Neural progenitor cell (in vitro differentiated cells): ENCODE measurements around the gene TP53BP2.

ENCODE experiments used
- EZH2 ChIP-seq: fragments of 200-600 bp; sonication (generic); IDR thresholded peaks from 2 replicates; pipeline ENCODE4 v1.6.1; 2017; ENCODE audit warnings: antibody characterized with exemption, mild to moderate bottlenecking, moderate library complexity
- TF ChIP-seq, protein P1 (sequence below): fragments of 200-600 bp; sonication (generic); IDR thresholded peaks from 2 replicates; pipeline ENCODE4 v1.5.1; 2017; ENCODE audit warnings: antibody characterized with exemption, mild to moderate bottlenecking

DNA sequence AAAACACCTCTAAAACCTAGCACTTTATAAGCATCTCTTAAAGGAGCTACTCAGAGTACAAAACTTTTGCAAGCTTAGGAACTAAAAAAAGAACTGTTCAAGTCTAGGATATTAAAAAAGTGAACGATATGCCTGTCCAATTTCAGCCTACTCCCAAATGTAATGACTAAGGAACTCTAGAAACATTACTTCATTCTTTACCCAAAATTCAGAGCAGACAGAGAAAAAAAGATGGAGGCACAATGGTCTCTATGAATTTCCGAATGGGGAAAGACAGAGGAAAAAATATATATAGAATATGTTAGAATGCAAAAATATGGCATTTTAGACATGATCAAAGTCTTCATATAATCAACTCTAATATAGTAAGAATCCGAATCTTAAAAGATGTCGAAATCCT, 61.2 kb downstream of the TP53BP2 start:
- TF ChIP-seq, protein P1, sequence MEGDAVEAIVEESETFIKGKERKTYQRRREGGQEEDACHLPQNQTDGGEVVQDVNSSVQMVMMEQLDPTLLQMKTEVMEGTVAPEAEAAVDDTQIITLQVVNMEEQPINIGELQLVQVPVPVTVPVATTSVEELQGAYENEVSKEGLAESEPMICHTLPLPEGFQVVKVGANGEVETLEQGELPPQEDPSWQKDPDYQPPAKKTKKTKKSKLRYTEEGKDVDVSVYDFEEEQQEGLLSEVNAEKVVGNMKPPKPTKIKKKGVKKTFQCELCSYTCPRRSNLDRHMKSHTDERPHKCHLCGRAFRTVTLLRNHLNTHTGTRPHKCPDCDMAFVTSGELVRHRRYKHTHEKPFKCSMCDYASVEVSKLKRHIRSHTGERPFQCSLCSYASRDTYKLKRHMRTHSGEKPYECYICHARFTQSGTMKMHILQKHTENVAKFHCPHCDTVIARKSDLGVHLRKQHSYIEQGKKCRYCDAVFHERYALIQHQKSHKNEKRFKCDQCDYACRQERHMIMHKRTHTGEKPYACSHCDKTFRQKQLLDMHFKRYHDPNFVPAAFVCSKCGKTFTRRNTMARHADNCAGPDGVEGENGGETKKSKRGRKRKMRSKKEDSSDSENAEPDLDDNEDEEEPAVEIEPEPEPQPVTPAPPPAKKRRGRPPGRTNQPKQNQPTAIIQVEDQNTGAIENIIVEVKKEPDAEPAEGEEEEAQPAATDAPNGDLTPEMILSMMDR, result no peak
- TF ChIP-seq EZH2, result no peak
